OCI-LY1 (cell line): ENCODE measurements around the gene MCTP1.

ENCODE experiments used
- H2AFZ ChIP-seq: fragments of 200-600 bp; sonication (generic), shearing (Covaris generic); 2 replicates; pipeline ENCODE4 v1.6.0; 2014; ENCODE audit warnings: antibody characterized with exemption, mild to moderate bottlenecking, low read length
- H3F3A ChIP-seq: fragments of 200-600 bp; sonication (generic), shearing (Covaris generic); 2 replicates; pipeline ENCODE4 v1.6.0; 2014; ENCODE audit warnings: mild to moderate bottlenecking, antibody characterized with exemption, low read length, moderate library complexity; ENCODE audit not compliant: insufficient read depth
- H3K27ac ChIP-seq: fragments of 200-600 bp; sonication (generic); 2 replicates; pipeline ENCODE4 v1.5.1; 2014; ENCODE audit warnings: low read length, mixed run types, mild to moderate bottlenecking, low read depth; ENCODE audit not compliant: poor library complexity, severe bottlenecking
- H3K27me3 ChIP-seq: fragments of 200-600 bp; sonication (generic); 2 replicates; pipeline ENCODE4 v1.6.0; 2014; ENCODE audit warnings: antibody characterized with exemption, mild to moderate bottlenecking, low read length, moderate library complexity; ENCODE audit not compliant: insufficient read depth
- H3K36me3 ChIP-seq: fragments of 200-600 bp; sonication (generic); 2 replicates; pipeline ENCODE4 v1.6.1; 2014; ENCODE audit warnings: mild to moderate bottlenecking, antibody characterized with exemption, low read length, moderate library complexity, mixed read lengths; ENCODE audit not compliant: insufficient read depth
- H3K4me1 ChIP-seq: fragments of 200-600 bp; sonication (generic); 2 replicates; pipeline ENCODE4 v1.5.1; 2014; ENCODE audit warnings: mild to moderate bottlenecking, low read length, moderate library complexity; ENCODE audit not compliant: insufficient read depth, severe bottlenecking
- H3K4me2 ChIP-seq: fragments of 200-600 bp; sonication (generic), shearing (Covaris generic); 2 replicates; pipeline ENCODE4 v1.6.1; 2014; ENCODE audit warnings: low read length
- H3K4me3 ChIP-seq: fragments of 200-600 bp; sonication (generic); 2 replicates; pipeline ENCODE4 v1.5.1; 2014; ENCODE audit warnings: low read length, low read depth, mild to moderate bottlenecking, mixed read lengths; ENCODE audit not compliant: poor library complexity, severe bottlenecking
- H3K79me2 ChIP-seq: fragments of 200-600 bp; shearing (Covaris generic); 2 replicates; pipeline ENCODE4 v1.6.1; 2016; ENCODE audit warnings: mixed run types, low read length, mixed read lengths; ENCODE audit not compliant: insufficient read depth
- H3K9ac ChIP-seq: fragments of 200-600 bp; sonication (generic), shearing (Covaris generic); 2 replicates; pipeline ENCODE4 v1.6.1; 2014; ENCODE audit warnings: mild to moderate bottlenecking, low read length, mixed read lengths
- H3K9me2 ChIP-seq: fragments of 200-600 bp; sonication (generic), shearing (Covaris generic); 2 replicates; pipeline ENCODE4 v1.6.1; 2014; ENCODE audit warnings: low read depth, mild to moderate bottlenecking, low read length, mixed read lengths
- H3K9me3 ChIP-seq: fragments of 200-600 bp; shearing (Covaris generic); 2 replicates; pipeline ENCODE4 v1.6.1; 2014; ENCODE audit warnings: low read length, mixed read lengths
- H4K20me1 ChIP-seq: fragments of 200-600 bp; sonication (generic), shearing (Covaris generic); 2 replicates; pipeline ENCODE4 v1.6.0; 2016; ENCODE audit warnings: mild to moderate bottlenecking, low read length; ENCODE audit not compliant: insufficient read depth
- CTCF ChIP-seq: fragments of 200-600 bp; sonication (generic), shearing (Covaris generic); IDR thresholded peaks from 2 replicates; pipeline ENCODE4 v1.5.1; 2017; ENCODE audit warnings: mild to moderate bottlenecking, antibody characterized with exemption, low read length, moderate library complexity, mixed read lengths
- EZH2 ChIP-seq: fragments of 200-600 bp; sonication (generic), shearing (Covaris generic); IDR thresholded peaks from 2 replicates; pipeline ENCODE4 v1.8.0; 2017; ENCODE audit warnings: borderline replicate concordance, mixed run types, mild to moderate bottlenecking, antibody characterized with exemption, low read length, moderate library complexity, mixed read lengths

Gene MCTP1

GRCh38 chr5:95241161-95241560 is 43.7 kb downstream of the MCTP1 start:
- no peak for TF ChIP-seq EZH2
- TF ChIP-seq CTCF = no peak
- H3K9ac ChIP-seq = no peak overlapping the region
- no peak overlapping the region for H3K4me2 ChIP-seq

GRCh38 chr5:95238560-95239325 is 46.2 kb downstream of the MCTP1 start:
- Histone ChIP-seq H3F3A (no peaks in the 10 kb centered on the region), H3K4me1 (no peaks in the 10 kb centered on the region), H3K4me3 (no peak overlapping the region), H3K9me2 (no peaks in the 10 kb centered on the region), H3K9me3 (no peaks in the 10 kb centered on the region), H2AFZ (no peak overlapping the region), H3K9ac (no peak overlapping the region), H3K27me3 (no peaks in the 10 kb centered on the region), H4K20me1 (no peaks in the 10 kb centered on the region), H3K36me3 (no peaks in the 10 kb centered on the region), H3K4me2 (no peak overlapping the region), H3K79me2 (no peaks in the 10 kb centered on the region), H3K27ac (no peak overlapping the region)
- TF ChIP-seq EZH2 (no peak), CTCF (peak; percentile 41)

More at GRCh38 chr5:95241161-95241560, 43.7 kb downstream of the MCTP1 start:
- H3F3A ChIP-seq = no peaks in the 10 kb centered on the region
- no peak overlapping the region for H2AFZ ChIP-seq
- no peaks in the 10 kb centered on the region for H3K4me1 ChIP-seq
- H3K27ac ChIP-seq = no peak overlapping the region
- H3K36me3 ChIP-seq = no peaks in the 10 kb centered on the region
- H3K9me3 ChIP-seq = no peaks in the 10 kb centered on the region
- no peak overlapping the region for H3K4me3 ChIP-seq
- H3K27me3 ChIP-seq = no peaks in the 10 kb centered on the region
- H3K79me2 ChIP-seq = no peaks in the 10 kb centered on the region
- no peaks in the 10 kb centered on the region for H3K9me2 ChIP-seq
- H4K20me1 ChIP-seq = no peaks in the 10 kb centered on the region

- Histone ChIP-seq H3K79me2 (no peaks in the 10 kb centered on the region), H3K36me3 (no peaks in the 10 kb centered on the region), H3K9me2 (no peaks in the 10 kb centered on the region), H3F3A (no peaks in the 10 kb centered on the region), H2AFZ (no peak overlapping the region), H3K27me3 (no peaks in the 10 kb centered on the region), H3K27ac (no peak overlapping the region), H3K9ac (no peak overlapping the region), H3K4me2 (no peak overlapping the region), H3K4me1 (no peaks in the 10 kb centered on the region), H3K9me3 (no peaks in the 10 kb centered on the region), H3K4me3 (no peak overlapping the region), H4K20me1 (no peaks in the 10 kb centered on the region)
- no peak for TF ChIP-seq EZH2
- no peak for TF ChIP-seq CTCF
Observed at GRCh38 chr5:95237324-95237723, 47.6 kb downstream of the MCTP1 start.
